Measurements from ENCODE around the gene GALNT10. TPM values are rescaled to one million over a fixed set of nuclear protein-coding genes. Genes with fewer than 3 reads are reported as not detected.

GALNT10 gene
- total and polyA plus RNA-seq, 3 donors from 2014 or later = 15.7 to 19.3 (median 17.2) TPM

DNA sequence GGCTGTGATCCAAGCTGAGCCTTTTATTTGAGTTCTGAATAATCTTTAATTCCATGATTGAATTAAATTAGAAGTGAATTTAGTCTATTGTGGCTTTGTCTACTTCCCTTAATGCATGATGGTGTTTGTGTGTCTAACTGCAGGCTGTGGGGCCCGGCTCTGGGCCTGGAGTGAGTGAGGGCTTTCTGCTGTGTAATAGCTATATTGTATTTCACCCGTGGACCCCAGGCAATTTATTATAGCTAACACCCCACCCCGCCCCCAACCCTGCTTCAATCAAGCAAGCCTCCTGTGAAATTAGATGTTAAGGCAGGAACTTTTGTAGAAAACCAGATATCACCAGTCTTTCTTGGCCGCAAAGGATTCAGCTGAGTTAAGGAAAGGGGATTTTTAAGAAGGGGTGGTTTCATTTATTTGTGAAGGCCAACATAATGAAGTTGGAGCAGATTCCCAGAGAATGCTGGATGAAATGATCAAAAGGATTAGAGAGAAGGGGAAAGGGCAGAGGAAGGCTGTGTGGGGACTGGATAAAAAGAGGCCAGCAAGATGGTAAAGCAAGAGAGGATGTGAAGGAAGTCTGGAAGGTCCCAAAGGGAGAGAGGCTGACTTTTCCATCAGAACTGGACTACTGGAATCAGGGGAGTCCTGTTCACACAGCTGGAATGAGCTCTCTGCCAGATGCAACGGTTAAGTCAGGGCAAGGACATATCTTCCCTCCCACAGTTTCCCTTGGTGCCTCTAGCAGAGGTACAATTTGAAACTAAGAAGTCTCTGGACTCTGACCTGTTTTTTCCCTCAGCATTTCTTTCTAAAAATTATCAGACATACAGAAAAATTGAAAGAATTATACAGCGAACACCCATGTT lies 129.9 kb downstream of the GALNT10 start:
- H3K36me3 ChIP-seq (ENCODE audit: low read depth, missing control alignments) = no peaks in the 10 kb centered on the region
- TF ChIP-seq POLR2A (IDR thresholded peaks at IDR 0.05) = no peak
- TF ChIP-seq, protein P1, sequence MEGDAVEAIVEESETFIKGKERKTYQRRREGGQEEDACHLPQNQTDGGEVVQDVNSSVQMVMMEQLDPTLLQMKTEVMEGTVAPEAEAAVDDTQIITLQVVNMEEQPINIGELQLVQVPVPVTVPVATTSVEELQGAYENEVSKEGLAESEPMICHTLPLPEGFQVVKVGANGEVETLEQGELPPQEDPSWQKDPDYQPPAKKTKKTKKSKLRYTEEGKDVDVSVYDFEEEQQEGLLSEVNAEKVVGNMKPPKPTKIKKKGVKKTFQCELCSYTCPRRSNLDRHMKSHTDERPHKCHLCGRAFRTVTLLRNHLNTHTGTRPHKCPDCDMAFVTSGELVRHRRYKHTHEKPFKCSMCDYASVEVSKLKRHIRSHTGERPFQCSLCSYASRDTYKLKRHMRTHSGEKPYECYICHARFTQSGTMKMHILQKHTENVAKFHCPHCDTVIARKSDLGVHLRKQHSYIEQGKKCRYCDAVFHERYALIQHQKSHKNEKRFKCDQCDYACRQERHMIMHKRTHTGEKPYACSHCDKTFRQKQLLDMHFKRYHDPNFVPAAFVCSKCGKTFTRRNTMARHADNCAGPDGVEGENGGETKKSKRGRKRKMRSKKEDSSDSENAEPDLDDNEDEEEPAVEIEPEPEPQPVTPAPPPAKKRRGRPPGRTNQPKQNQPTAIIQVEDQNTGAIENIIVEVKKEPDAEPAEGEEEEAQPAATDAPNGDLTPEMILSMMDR (IDR thresholded peaks at IDR 0.05) = no peak
- no peak overlapping the region for H3K27ac ChIP-seq
- no peaks in the 10 kb centered on the region for H3K9me3 ChIP-seq
- 46 to 50% methylated on average over 6 of the region's 6 CpGs for WGBS, 2 donors
- DNase-seq = peak; percentile 62
- no peak overlapping the region for H3K4me3 ChIP-seq
- H3K4me1 ChIP-seq = peaks cover 10% of the 10 kb centered on the region
- intact Hi-C loops (cut with DNase I; ENCODE audit: low total_unique reads) = no loop called here
- H3K27me3 ChIP-seq = no peaks in the 10 kb centered on the region

- no peak overlapping the region for H3K27ac ChIP-seq
- H3K27me3 ChIP-seq = no peaks in the 10 kb centered on the region
- TF ChIP-seq POLR2A (IDR thresholded peaks at IDR 0.05) = no peak
- H3K9me3 ChIP-seq = no peaks in the 10 kb centered on the region
- DNase-seq = no peak
- H3K4me3 ChIP-seq = no peak overlapping the region
- WGBS, 2 donors = 75% methylated on average over 3 of the region's 3 CpGs
- H3K36me3 ChIP-seq (ENCODE audit: low read depth, missing control alignments) = no peaks in the 10 kb centered on the region
- intact Hi-C loops (cut with DNase I; ENCODE audit: low total_unique reads) = no loop called here
- peaks cover 10% of the 10 kb centered on the region for H3K4me1 ChIP-seq
Measured at GRCh38 chr5:154321546-154321945, 131.0 kb downstream of the GALNT10 start.

- H3K4me1 ChIP-seq = peaks cover 10% of the 10 kb centered on the region
- no peaks in the 10 kb centered on the region for H3K27me3 ChIP-seq
- no peak for DNase-seq
- 80 to 90% methylated on average over 1 to 2 of the region's 2 CpGs for WGBS, 2 donors
- intact Hi-C loops (cut with DNase I; ENCODE audit: low total_unique reads) = no loop called here
- H3K27ac ChIP-seq = no peak overlapping the region
- no peaks in the 10 kb centered on the region for H3K9me3 ChIP-seq
- no peak for TF ChIP-seq POLR2A (IDR thresholded peaks at IDR 0.05)
- TF ChIP-seq, protein P1 (IDR thresholded peaks at IDR 0.05) = no peak
- H3K4me3 ChIP-seq = no peak overlapping the region
- no peaks in the 10 kb centered on the region for H3K36me3 ChIP-seq (ENCODE audit: low read depth, missing control alignments)
Measured at GRCh38 chr5:154324033-154324432, 133.5 kb downstream of the GALNT10 start.

- Histone ChIP-seq H3K36me3 (ENCODE audit: low read depth, missing control alignments) (no peaks in the 10 kb centered on the region), H3K4me3 (no peak overlapping the region), H3K27ac (no peak overlapping the region), H3K4me1 (peaks cover 10% of the 10 kb centered on the region), H3K27me3 (no peaks in the 10 kb centered on the region), H3K9me3 (no peaks in the 10 kb centered on the region)
- intact Hi-C loops (cut with DNase I; ENCODE audit: low total_unique reads) = no loop called here
- WGBS, 2 donors = 70 to 88% methylated on average over 1 of the region's 1 CpG
- TF ChIP-seq, protein P1 (IDR thresholded peaks at IDR 0.05) = no peak
- no peak for TF ChIP-seq POLR2A (IDR thresholded peaks at IDR 0.05)
- DNase-seq = no peak
Measured at GRCh38 chr5:154325566-154325965, 135.0 kb downstream of the GALNT10 start.

DNA sequence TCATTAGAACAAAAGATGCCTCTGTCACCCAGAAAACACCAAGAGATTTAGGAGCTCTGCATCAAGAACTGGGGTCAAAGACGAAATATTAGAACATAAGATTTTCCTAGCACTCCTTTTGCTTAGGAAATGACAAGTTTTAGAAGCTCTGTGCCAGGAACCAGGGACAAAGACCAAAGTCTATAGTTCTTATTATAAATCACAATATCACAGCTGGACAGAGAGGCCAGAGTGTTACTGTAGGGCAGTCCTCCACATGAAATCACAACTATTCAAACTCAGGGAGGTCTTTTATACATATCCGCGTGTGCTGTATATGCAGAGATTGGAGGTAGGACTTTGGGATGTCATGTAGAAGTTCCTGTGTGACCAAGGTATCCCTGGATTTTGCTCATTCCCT lies 138.5 kb downstream of the GALNT10 start:
- Histone ChIP-seq H3K4me1 (no peaks in the 10 kb centered on the region), H3K9me3 (no peaks in the 10 kb centered on the region), H3K36me3 (ENCODE audit: low read depth, missing control alignments) (no peaks in the 10 kb centered on the region), H3K27me3 (no peaks in the 10 kb centered on the region), H3K4me3 (no peak overlapping the region), H3K27ac (no peak overlapping the region)
- 89 to 90% methylated on average over 3 of the region's 3 CpGs for WGBS, 2 donors
- no peak for DNase-seq
- no peak for TF ChIP-seq POLR2A (IDR thresholded peaks at IDR 0.05)
- TF ChIP-seq, protein P1 (IDR thresholded peaks at IDR 0.05) = no peak
- intact Hi-C loops (cut with DNase I; ENCODE audit: low total_unique reads) = no loop called here
